B cell (primary cell): ENCODE data around the gene PLEKHN1. TPM values are rescaled to one million over a fixed set of nuclear protein-coding genes. Genes with fewer than 3 reads are reported as not detected.

Source experiments
- ATAC-seq: fragments of 200-7000 bp; cut with Tn5 transposase; one replicate; pipeline ENCODE4 v1.10.0; 2021; ENCODE audit warnings: low read depth, mild to moderate bottlenecking, moderate number of reproducible peaks, moderate library complexity
- CTCF ChIA-PET: fragments of 350-600 bp; sonication (Branson Sonifier 250); formaldehyde crosslinking; loops from one replicate; lab custom pipeline; 2021; ENCODE audit warnings: antibody characterized with exemption, inconsistent platforms; lab: Charles Lee
- POLR2A ChIA-PET: fragments of 350-600 bp; sonication (Branson Sonifier 250); formaldehyde crosslinking; loops from one replicate; lab custom pipeline; 2021; ENCODE audit warnings: antibody characterized with exemption; lab: Charles Lee
- DNase-seq: peaks from one replicate; pipeline ENCODE4 v3.0.0; 2013
- H2AFZ ChIP-seq: 2 replicates; pipeline ENCODE4 v1.6.1; 2012; ENCODE audit warnings: mild to moderate bottlenecking, low read depth, low read length; ENCODE audit not compliant: insufficient read depth, poor library complexity, severe bottlenecking
- H3K27ac ChIP-seq, 2 donors: 1 replicate in 1 of 2; 2 replicates in 1 of 2; pipeline ENCODE4 v1.5.1; 2012 to 2013; ENCODE audit warnings: low read length in 2 of 2, mild to moderate bottlenecking in 2 of 2, moderate library complexity in 1 of 2
- H3K27me3 ChIP-seq, 4 experiments: fragments of 200-600 bp in 1 of 4; sonication (generic) in 1 of 4; replicated peaks in 1 of 4; 1 replicate in 2 of 4; 2 replicates in 2 of 4; pipeline versions ENCODE4 v1.6.1 to v1.7.0; 2013 to 2016; ENCODE audit warnings: low read length in 3 of 4, mild to moderate bottlenecking in 2 of 4, mixed read lengths in 1 of 4, moderate library complexity in 1 of 4; ENCODE audit not compliant: insufficient read depth in 4 of 4, control insufficient read depth in 3 of 4; ENCODE audit errors: control extremely low read depth in 1 of 4
- H3K36me3 ChIP-seq, 2 experiments: replicated peaks in 1 of 2; 1 replicate in 1 of 2; 2 replicates in 1 of 2; pipeline versions ENCODE4 v1.6.1 to v1.7.1; 2013; ENCODE audit warnings: low read length in 1 of 2; ENCODE audit not compliant: insufficient read depth in 2 of 2, control insufficient read depth in 1 of 2; ENCODE audit errors: control extremely low read depth in 1 of 2, extremely low read depth in 1 of 2
- H3K4me1 ChIP-seq, 2 donors: fragments of 200-600 bp in 1 of 2; sonication (generic) in 1 of 2; 1 replicate in 1 of 2; 2 replicates in 1 of 2; pipeline versions ENCODE4 v1.5.1 to v1.6.1; 2013 to 2017; ENCODE audit warnings: low read length in 2 of 2; ENCODE audit not compliant: control insufficient read depth in 2 of 2, insufficient read depth in 2 of 2
- H3K4me2 ChIP-seq: replicated peaks from 2 replicates; pipeline ENCODE3; 2012; ENCODE audit warnings: mild to moderate bottlenecking, low read depth, low read length; ENCODE audit not compliant: poor library complexity, severe bottlenecking
- H3K4me3 ChIP-seq, 5 experiments: fragments of 200-600 bp in 1 of 5; sonication (generic) in 1 of 5; 1 replicate in 3 of 5; 2 replicates in 2 of 5; pipeline versions ENCODE4 v1.5.1 to v1.7.0; 2011 to 2016; ENCODE audit warnings: low read length in 4 of 5, mild to moderate bottlenecking in 4 of 5, low read depth in 2 of 5, control low read depth in 1 of 5, moderate library complexity in 1 of 5; ENCODE audit not compliant: insufficient read depth in 1 of 5; ENCODE audit errors: control extremely low read depth in 1 of 5, extremely low read depth in 1 of 5
- H3K79me2 ChIP-seq: fragments of 200-600 bp; sonication (generic); one replicate; pipeline ENCODE4 v1.6.0; 2016; ENCODE audit warnings: low read length; ENCODE audit not compliant: control insufficient read depth, insufficient read depth
- H3K9ac ChIP-seq: fragments of 200-600 bp; sonication (generic); 2 replicates; pipeline ENCODE4 v1.6.1; 2017; ENCODE audit warnings: mild to moderate bottlenecking, low read length, moderate library complexity
- H3K9me3 ChIP-seq, 3 donors: one replicate each; pipeline versions ENCODE4 v1.6.1 to v1.7.1; 2013; ENCODE audit warnings: low read length in 2 of 3; ENCODE audit not compliant: control insufficient read depth in 2 of 3, insufficient read depth in 1 of 3; ENCODE audit errors: control extremely low read depth in 1 of 3
- H4K20me1 ChIP-seq: 2 replicates; pipeline ENCODE4 v1.6.0; 2012; ENCODE audit warnings: mild to moderate bottlenecking, low read length; ENCODE audit not compliant: insufficient read depth, control insufficient read depth, poor library complexity, severe bottlenecking
- H3K27ac Mint-ChIP-seq: one replicate; pipeline ENCODE4 v1.8.0; 2021; ENCODE audit warnings: mixed read lengths
- H3K27me3 Mint-ChIP-seq: one replicate; pipeline ENCODE4 v1.8.0; 2021; ENCODE audit warnings: mixed read lengths
- H3K4me1 Mint-ChIP-seq: one replicate; pipeline ENCODE4 v1.8.0; 2021; ENCODE audit warnings: mixed read lengths
- H3K4me3 Mint-ChIP-seq: one replicate; pipeline ENCODE4 v1.8.0; 2021; ENCODE audit warnings: mixed read lengths
- H3K9me3 Mint-ChIP-seq: one replicate; pipeline ENCODE4 v1.8.0; 2022; ENCODE audit warnings: mixed read lengths; ENCODE audit not compliant: insufficient read depth
- CTCF ChIP-seq: fragments of 200-600 bp; IDR thresholded peaks from one replicate; pipeline ENCODE4 v1.8.0; 2022; ENCODE audit warnings: antibody characterized with exemption, mild to moderate bottlenecking
- EZH2 ChIP-seq: IDR thresholded peaks from 2 replicates; pipeline ENCODE4 v1.6.1; 2012; ENCODE audit warnings: borderline replicate concordance, low read depth, mild to moderate bottlenecking, moderate library complexity, low read length; ENCODE audit not compliant: insufficient read depth, poor library complexity, severe bottlenecking
- WGBS: methylation state at CpG from one replicate; pipeline ENCODE4 v1.1.5; 2013; ENCODE audit warnings: missing lambda C conversion rate; ENCODE audit not compliant: insufficient coverage; 5-methylcytosine and 5-hydroxymethylcytosine counted together
- intact Hi-C: fragments of 100-400 bp; cut with micrococcal nuclease; formaldehyde crosslinking; loops from one replicate; pipeline ENCODE4 v1.10.0; 2022
- polyA plus RNA-seq: library from polyadenylated mRNA; depleted of rRNA; stranded (reverse); fragments of >200 nt; gene quantifications from 2 replicates; pipeline ENCODE4 v1.2.3, GENCODE V29; 2012
- total RNA-seq, 2 donors: library from RNA; stranded (reverse); fragments of 120-200 nt in 1 of 2; gene quantifications; 1 replicate in 1 of 2; 2 replicates in 1 of 2; pipeline versions ENCODE4 v1.2.3 to v1.2.4, GENCODE V29; 2013 to 2022

PLEKHN1 gene
- total and polyA plus RNA-seq, 2 donors (not counting 1 experiment from before 2014, with no cell fraction given), result 0.36 to 1.1 TPM

- POLR2A ChIA-PET, result no interaction called here
- Mint-ChIP-seq H3K4me1 (peaks cover 11% of the 10 kb centered on the region), H3K27ac (peak overlapping the region; percentile 10)
These were observed 4.9 kb downstream of the PLEKHN1 start for GRCh38 chr1:970973-971730.

More at GRCh38 chr1:970973-971730, 4.9 kb downstream of the PLEKHN1 start:
- WGBS, result 58% methylated on average over 29 of the region's 42 CpGs
- no peak overlapping the region for H3K9ac ChIP-seq
- H4K20me1 ChIP-seq, result no peaks in the 10 kb centered on the region
- intact Hi-C loops, result no loop called here
- ATAC-seq (no peak), DNase-seq (no peak)
- H3K27me3 ChIP-seq, result peaks cover 0 to 76% (median 21%) of the 10 kb centered on the region in 4 experiments
- H3K9me3 Mint-ChIP-seq, result no peaks in the 10 kb centered on the region
- H3K4me3 ChIP-seq, result no peak overlapping the region
- H3K79me2 ChIP-seq, result no peaks in the 10 kb centered on the region
- H2AFZ ChIP-seq, result no peak overlapping the region
- peaks cover 0 to 14% (median 0%) of the 10 kb centered on the region in 3 donors for H3K9me3 ChIP-seq
- no peak for TF ChIP-seq EZH2
- no peak for TF ChIP-seq CTCF
- H3K36me3 ChIP-seq, result no peaks in the 10 kb centered on the region
- H3K27ac ChIP-seq, result no peak overlapping the region
- peaks cover 17 to 20% of the 10 kb centered on the region in 2 donors for H3K4me1 ChIP-seq
- H3K4me2 ChIP-seq, result no peak overlapping the region
- H3K4me3 Mint-ChIP-seq, result no peak overlapping the region
- CTCF ChIA-PET, result no interaction called here
- H3K27me3 Mint-ChIP-seq, result peaks cover 31% of the 10 kb centered on the region
